A673 (cell line): ENCODE data around the gene SPNS2.

Source experiments
- EZH2 ChIP-seq: fragments of 200-600 bp; sonication (generic); IDR thresholded peaks from 2 replicates; pipeline ENCODE4 v1.6.1; 2017; ENCODE audit warnings: borderline replicate concordance, low read depth, mild to moderate bottlenecking, mixed read lengths, antibody characterized with exemption, low read length; ENCODE audit not compliant: poor library complexity, severe bottlenecking
- TF ChIP-seq, protein P1 (sequence below): fragments of 300-800, 200-600 bp; sonication (generic); conservative IDR thresholded peaks from 2 replicates; pipeline ENCODE4 v1.5.1; 2017; ENCODE audit warnings: low read depth, mild to moderate bottlenecking, antibody characterized with exemption, low read length, moderate library complexity, mixed read lengths

DNA sequence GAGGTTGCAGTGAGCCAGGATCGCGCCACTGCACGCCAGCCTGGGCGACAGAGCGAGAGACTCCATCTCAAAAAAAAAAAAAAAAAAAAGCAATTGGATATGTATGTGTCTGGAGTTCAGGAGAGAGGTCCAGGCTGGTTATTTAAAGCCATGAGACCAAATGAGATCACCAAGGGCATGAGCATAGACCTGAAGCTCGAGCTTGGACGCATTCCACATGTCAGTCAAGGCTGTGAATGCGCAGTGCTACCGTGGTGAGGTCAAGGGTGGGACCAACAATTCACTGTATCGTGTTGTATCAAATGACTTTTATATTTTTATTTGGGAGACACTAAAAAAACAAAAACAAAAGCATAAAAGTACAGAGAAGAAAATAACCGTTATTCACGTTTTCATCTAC lies 29.1 kb upstream of the SPNS2 start:
- TF ChIP-seq, protein P1, sequence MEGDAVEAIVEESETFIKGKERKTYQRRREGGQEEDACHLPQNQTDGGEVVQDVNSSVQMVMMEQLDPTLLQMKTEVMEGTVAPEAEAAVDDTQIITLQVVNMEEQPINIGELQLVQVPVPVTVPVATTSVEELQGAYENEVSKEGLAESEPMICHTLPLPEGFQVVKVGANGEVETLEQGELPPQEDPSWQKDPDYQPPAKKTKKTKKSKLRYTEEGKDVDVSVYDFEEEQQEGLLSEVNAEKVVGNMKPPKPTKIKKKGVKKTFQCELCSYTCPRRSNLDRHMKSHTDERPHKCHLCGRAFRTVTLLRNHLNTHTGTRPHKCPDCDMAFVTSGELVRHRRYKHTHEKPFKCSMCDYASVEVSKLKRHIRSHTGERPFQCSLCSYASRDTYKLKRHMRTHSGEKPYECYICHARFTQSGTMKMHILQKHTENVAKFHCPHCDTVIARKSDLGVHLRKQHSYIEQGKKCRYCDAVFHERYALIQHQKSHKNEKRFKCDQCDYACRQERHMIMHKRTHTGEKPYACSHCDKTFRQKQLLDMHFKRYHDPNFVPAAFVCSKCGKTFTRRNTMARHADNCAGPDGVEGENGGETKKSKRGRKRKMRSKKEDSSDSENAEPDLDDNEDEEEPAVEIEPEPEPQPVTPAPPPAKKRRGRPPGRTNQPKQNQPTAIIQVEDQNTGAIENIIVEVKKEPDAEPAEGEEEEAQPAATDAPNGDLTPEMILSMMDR: no peak
- TF ChIP-seq EZH2: no peak
